K562 (cell line): ENCODE results near the gene CNIH3.

Experiments
- CHD2 ChIP-seq: IDR thresholded peaks from 2 replicates; pipeline ENCODE4 v1.6.1; 2011; ENCODE audit warnings: low read depth, low read length
- CREB1 ChIP-seq, 2 experiments: sonication (generic) in 1 of 2; formaldehyde crosslinking in 1 of 2; IDR thresholded peaks; 2 replicates each; pipeline versions ENCODE4 v1.6.1 to v1.8.0; 2012 to 2022; ENCODE audit warnings: inconsistent platforms in 1 of 2, mild to moderate bottlenecking in 1 of 2, missing genetic modification reagents in 1 of 2, moderate library complexity in 1 of 2
- EP300 ChIP-seq: IDR thresholded peaks from 2 replicates; pipeline ENCODE4 v1.6.1; 2012; ENCODE audit warnings: low read length, improper control_type of control experiment
- HDAC2 ChIP-seq: fragments of 450-650 bp; IDR thresholded peaks from 2 replicates; pipeline ENCODE4 v1.6.1; 2016; ENCODE audit warnings: mild to moderate bottlenecking
- HNRNPH1 ChIP-seq: fragments of 200-400 bp; formaldehyde crosslinking; optimal IDR thresholded peaks from 2 replicates; pipeline ENCODE3; 2017; ENCODE audit warnings: low read depth, mild to moderate bottlenecking, low read length, moderate library complexity
- POLR2AphosphoS2 ChIP-seq: IDR thresholded peaks from 2 replicates; pipeline ENCODE4 v1.6.1; 2012; ENCODE audit warnings: low read length, improper control_type of control experiment
- SIN3A ChIP-seq, 2 experiments: fragments of 150-350 bp in 1 of 2; IDR thresholded peaks; 2 replicates each; pipeline ENCODE4 v1.6.1; 2011 to 2016; ENCODE audit warnings: borderline replicate concordance in 2 of 2, low read depth in 2 of 2, low read length in 2 of 2, mild to moderate bottlenecking in 2 of 2, moderate library complexity in 2 of 2; ENCODE audit not compliant: control insufficient read depth in 1 of 2
- TAF1 ChIP-seq: IDR thresholded peaks from 2 replicates; pipeline ENCODE4 v1.6.1; 2011; ENCODE audit warnings: mild to moderate bottlenecking, low read length, moderate library complexity; ENCODE audit not compliant: insufficient read depth, control insufficient read depth, severe bottlenecking; ENCODE audit errors: extremely low read depth
- ZNF232 ChIP-seq: sonication (generic); formaldehyde crosslinking; IDR thresholded peaks from 2 replicates; pipeline ENCODE4 v1.8.0; 2022; ENCODE audit warnings: mild to moderate bottlenecking, missing genetic modification reagents
- TF ChIP-seq, protein P1 (sequence below), 3 experiments: IDR thresholded peaks in 2 of 3; conservative IDR thresholded peaks in 1 of 3; 2 replicates each; pipeline ENCODE4 v1.5.1; 2011 to 2012; ENCODE audit warnings: low read length in 3 of 3, mild to moderate bottlenecking in 3 of 3, control low read depth in 2 of 3, improper control_type of control experiment in 1 of 3, inconsistent platforms in 1 of 3, low read depth in 1 of 3, mixed read lengths in 1 of 3, moderate library complexity in 1 of 3; ENCODE audit not compliant: insufficient read depth in 2 of 3
- TF ChIP-seq, protein P2 (sequence below): fragments of 250-450 bp; sonication (Bioruptor Pico); IDR thresholded peaks from 2 replicates; pipeline ENCODE4 v1.4.0; 2020; ENCODE audit warnings: mild to moderate bottlenecking, moderate library complexity

DNA sequence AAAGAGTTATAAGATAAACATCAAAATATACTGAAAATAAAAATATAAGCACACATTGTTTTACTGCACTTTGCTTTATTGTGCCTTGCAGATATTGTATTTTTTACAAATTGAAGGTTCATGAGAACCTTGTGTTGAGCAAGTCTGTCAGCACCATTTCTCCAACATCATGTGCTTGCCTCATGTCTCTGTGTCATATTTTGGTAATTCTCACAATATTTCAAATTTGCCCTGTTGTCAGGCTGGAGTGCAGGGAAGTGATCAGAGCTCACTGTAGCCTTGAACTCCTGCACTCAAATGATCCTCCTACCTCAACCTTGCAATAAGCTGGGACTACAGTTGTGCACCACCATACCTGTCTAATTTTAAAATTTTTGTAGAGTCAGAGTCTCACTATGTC, 21.3 kb upstream of the CNIH3 start:
- TF ChIP-seq EP300 (no peak), TAF1 (no peak), SIN3A (IDR thresholded peaks at IDR 0.05; ENCODE audit: borderline replicate concordance in 2 of 2, control insufficient read depth in 1 of 2, low read depth in 2 of 2, low read length in 2 of 2) (no peak), CHD2 (no peak), HDAC2 (no peak), POLR2AphosphoS2 (no peak), HNRNPH1 (no peak), ZNF232 (CRISPR knock-in tag) (no peak), CREB1 (IDR thresholded peaks at IDR 0.05) (no peak), CREB1 (CRISPR knock-in tag; IDR thresholded peaks at IDR 0.05) (no peak)
- TF ChIP-seq, protein P1, sequence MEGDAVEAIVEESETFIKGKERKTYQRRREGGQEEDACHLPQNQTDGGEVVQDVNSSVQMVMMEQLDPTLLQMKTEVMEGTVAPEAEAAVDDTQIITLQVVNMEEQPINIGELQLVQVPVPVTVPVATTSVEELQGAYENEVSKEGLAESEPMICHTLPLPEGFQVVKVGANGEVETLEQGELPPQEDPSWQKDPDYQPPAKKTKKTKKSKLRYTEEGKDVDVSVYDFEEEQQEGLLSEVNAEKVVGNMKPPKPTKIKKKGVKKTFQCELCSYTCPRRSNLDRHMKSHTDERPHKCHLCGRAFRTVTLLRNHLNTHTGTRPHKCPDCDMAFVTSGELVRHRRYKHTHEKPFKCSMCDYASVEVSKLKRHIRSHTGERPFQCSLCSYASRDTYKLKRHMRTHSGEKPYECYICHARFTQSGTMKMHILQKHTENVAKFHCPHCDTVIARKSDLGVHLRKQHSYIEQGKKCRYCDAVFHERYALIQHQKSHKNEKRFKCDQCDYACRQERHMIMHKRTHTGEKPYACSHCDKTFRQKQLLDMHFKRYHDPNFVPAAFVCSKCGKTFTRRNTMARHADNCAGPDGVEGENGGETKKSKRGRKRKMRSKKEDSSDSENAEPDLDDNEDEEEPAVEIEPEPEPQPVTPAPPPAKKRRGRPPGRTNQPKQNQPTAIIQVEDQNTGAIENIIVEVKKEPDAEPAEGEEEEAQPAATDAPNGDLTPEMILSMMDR (IDR thresholded peaks at IDR 0.05 in 2 of 3, conservative IDR thresholded peaks at IDR 0.05 in 1 of 3; ENCODE audit: insufficient read depth in 2 of 3, low read depth in 1 of 3, low read length in 3 of 3), result no peak
- TF ChIP-seq, protein P2, sequence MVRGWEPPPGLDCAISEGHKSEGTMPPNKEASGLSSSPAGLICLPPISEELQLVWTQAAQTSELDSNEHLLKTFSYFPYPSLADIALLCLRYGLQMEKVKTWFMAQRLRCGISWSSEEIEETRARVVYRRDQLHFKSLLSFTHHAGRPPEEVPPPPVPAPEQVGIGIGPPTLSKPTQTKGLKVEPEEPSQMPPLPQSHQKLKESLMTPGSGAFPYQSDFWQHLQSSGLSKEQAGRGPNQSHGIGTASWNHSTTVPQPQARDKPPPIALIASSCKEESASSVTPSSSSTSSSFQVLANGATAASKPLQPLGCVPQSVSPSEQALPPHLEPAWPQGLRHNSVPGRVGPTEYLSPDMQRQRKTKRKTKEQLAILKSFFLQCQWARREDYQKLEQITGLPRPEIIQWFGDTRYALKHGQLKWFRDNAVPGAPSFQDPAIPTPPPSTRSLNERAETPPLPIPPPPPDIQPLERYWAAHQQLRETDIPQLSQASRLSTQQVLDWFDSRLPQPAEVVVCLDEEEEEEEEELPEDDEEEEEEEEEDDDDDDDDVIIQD (CRISPR knock-in tag), result no peak
